CD4-positive, alpha-beta T cell treated with Interleukin-10 for 1 hour (primary cell): Measurements from ENCODE around the gene GNAL.
"Not testable (repeated sequence)": the region's sequence is repeated elsewhere in the genome, so short reads cannot be mapped to it uniquely, and the experiment has no call there.

Experiments
- DNase-seq: peaks from one replicate; pipeline ENCODE4 v3.0.0-alpha.2; 2020

Gene GNAL

DNA sequence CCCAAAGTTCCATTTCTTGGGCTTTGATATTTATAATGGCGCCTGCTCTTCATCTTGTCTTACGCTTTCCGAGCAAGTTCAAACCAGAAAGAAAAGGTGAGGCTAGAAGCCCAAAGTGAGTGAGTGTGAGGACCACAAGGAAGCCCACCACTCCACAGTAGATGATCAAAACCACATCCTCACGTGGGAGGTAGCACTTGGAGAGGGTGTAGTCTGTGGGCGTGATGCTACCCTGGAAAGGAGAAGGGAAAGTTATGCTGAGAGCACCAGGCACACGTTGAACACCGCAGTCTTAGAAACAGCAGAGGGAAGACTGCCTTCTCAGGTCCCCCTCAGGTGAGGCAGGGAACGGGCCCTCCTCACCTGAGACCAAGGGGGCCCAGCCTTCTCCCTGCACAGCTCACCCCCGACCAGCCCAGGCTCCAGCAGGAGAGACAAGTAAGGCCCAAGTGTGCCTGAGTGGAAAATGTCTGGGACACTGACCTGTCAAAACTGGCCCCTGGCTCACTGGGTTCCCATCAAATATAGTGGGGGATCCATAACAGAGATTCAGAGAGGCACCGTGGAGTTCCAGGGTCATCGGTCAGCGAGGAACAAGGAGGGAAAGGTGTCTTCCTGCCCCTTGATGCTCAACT is 195.4 kb downstream of the GNAL start:
- DNase-seq = no peak

DNA sequence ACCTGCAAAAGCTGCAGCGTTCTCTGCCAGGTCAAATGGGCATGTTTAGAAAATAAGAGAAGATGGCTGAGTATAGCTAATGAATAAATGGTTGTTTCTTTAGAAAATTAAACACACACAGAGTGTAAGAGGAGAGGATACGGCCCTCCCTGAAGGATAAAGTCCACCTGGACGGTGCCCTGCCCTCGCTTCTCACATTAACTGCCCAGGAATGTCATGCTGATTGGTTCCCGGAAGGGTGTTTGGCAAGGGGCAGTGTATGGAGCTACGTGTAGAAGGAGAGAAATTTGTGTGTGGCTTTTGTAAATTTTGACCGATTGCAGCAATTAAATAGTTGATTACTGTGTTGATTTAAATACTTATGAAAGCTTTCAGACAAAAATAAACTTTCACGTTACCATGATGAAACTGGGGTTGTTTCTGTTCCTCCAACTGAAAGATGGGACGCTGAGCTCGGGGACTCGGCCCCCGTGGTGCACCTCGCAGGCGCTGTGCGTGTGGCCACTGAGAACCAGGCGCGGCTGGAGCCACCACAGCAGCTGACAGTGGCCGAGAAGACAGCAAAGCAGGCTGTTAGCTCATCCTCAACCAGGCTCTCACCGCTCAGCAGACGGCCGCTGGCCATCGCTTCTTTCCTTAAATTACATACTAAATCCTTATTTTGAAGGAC is 196.3 kb downstream of the GNAL start:
- no peak for DNase-seq

DNA sequence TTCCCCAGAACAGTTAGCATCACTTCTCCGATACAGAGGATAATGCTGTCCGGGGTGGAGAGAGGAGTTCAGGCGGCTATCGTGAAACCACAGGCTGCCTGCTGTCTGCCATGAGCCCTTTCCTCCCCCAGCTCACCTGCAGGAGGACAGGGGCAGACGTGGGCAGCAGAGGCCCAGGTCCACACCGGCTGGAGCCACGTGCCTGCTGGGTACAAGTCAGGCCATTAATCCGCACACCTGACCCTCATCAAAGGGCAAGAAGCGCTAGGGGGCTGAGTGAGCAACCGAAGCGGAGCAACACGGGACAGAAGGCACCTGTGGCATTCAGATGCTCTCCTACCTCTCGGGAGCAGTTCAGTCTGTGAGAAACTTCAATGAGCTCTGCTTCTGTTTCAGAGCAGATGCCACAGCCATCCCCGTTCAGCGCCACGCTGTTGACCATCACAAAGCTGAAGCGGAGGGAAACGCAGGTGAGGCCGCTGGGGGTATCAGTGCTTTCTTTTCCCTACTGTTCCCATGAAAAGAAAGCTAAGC is 197.6 kb downstream of the GNAL start:
- DNase-seq = no peak

DNA sequence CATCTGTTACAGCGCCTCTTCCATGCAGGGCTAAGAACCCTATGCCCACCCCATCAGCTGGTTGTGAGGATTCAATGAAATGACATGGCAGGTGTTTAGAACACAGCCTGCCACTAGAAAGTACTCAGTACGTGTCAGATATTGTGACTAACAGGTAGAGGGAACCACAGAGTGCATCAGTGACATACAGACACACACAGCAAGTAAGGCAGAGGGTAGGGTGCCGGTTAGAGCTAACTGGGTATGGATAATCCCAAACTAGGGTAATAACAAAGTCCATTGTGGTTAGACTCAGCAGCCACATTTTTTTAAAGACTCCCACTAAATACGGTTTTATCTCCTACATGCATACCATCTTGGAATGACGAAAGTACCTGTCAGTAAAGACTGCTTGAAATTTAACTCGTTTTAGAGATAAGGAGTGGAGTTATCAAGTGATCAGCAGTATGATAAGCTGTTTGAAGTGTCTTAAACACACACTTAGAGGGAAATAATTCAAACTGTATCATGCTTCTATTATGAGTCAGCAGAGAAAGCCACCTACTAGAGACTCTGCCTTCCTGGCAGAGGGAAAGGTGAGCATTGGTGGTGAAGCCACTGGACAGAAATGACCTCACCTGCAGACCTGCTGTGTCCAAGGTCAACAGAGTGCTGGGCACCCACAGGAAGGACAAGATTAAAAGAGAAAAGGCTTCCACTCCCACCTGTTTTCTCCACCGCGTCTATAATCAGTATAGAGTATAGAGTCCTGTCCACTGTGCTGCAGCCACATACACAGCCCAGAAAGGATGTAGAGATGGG is 198.5 kb downstream of the GNAL start:
- DNase-seq = no peak

DNA sequence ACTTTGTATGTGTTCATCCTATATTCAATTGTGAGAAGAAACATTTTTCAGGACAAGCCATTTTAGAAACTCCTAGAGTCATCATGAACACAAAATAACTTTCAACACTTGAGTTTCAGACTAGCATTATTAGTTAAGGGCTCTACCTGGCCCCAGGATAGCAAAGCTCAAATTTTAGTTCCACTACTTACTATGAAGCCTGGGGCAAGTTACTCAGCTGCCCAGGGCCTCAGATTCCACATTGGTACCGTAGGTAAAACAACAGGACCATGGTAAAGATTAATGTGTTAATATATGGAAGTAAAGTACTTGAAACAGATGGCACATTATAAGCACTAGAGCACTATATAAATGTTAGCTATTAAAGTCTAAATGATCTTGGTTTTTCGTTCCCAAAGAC is 199.7 kb downstream of the GNAL start:
- no peak for DNase-seq

DNA sequence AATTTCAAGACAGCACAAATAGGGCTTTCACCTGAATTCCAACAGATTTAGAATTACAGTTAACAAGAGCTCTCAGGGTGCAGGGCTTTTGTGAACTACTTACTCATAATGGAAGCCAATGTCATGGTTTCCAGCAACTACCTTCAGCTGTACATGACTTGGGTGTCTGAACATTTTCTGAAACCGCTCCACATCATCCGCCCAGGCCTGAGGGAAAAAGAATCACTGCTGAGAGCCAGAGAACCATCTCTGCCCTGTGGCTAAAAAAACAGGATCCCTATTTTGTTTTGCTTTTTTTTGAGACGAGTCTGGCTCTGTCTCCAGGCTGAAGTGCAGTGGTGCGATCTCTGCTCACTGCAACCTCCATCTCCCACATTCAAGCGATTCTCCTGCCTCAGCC is 200.2 kb downstream of the GNAL start:
- DNase-seq = no peak

DNA sequence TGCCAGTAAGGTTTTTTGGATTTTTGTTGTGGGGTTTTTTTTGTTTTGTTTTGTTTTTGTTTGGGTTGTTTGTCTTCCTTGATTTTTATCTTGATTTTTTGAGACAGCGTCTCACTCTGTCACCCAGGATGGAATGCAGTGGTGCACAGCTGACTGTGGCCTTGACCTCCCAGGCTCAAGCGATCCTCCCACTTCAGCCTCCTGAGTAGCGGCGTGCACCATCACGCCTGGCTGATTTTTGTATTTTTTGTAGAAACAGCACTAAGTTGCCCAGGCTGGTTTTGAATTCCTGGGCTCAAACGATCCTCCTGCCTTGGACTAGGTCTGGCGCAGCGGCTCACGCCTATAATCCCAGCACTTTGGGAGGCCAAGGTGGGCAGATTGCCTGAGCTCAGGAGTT is 202.7 kb downstream of the GNAL start:
- DNase-seq = no peak

DNA sequence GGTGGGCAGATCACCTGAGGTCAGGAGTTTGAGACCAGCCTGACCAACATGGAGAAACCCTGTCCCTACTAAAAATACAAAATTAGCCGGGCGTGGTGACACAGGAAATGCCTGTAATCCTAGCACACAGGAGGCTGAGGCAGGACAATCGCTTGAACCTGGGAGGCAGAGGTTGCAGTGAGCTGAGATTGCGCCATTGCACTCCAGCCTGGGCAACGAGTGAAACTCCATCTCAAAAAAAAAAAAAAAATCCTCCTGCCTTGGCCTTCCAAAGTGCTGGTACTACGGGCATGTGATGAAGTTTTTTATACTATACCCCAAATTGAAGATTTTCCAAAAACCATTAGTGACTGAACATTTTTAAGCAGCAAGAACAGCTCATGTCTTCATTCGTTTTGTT is 203.4 kb downstream of the GNAL start:
- DNase-seq = not testable (repeated sequence)

DNA sequence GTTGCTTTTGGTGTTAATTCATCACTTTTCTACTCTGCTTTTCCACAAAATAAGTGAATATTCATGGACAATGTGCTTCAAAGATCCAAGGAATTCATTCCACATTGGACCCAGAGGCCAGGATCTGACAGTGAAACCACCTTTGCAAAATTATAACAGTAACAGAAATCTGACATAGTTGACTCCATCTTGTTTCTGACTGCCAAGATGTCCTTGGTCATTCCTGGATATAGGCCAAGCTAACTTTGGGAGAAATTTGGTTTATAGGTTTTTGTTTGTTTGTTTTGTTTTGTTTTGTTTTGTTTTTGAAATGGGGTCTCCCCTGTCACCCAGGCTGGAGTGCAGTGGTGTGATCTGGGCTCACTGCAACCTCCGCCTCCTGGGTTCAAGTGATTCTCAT is 208.7 kb downstream of the GNAL start:
- no peak for DNase-seq

DNA sequence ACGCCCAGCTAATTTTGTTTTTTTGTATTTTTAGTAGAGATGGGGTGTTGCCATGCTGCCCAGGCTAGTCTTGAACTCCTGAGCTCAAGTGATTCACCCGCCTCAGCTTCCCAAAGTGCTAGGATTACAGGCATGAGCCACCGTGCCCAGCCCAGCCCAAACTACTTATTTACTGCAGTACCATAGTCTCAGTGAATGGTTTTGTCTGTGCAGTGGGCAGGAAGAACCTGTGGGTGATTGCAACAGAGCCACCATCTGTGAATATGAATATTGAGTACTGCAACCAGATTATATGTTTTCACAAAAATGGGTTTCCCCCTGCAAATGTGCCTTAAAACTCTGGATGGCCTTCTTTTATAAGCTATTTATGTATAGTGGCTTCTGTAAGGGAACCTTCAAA is 210.0 kb downstream of the GNAL start:
- DNase-seq = no peak

DNA sequence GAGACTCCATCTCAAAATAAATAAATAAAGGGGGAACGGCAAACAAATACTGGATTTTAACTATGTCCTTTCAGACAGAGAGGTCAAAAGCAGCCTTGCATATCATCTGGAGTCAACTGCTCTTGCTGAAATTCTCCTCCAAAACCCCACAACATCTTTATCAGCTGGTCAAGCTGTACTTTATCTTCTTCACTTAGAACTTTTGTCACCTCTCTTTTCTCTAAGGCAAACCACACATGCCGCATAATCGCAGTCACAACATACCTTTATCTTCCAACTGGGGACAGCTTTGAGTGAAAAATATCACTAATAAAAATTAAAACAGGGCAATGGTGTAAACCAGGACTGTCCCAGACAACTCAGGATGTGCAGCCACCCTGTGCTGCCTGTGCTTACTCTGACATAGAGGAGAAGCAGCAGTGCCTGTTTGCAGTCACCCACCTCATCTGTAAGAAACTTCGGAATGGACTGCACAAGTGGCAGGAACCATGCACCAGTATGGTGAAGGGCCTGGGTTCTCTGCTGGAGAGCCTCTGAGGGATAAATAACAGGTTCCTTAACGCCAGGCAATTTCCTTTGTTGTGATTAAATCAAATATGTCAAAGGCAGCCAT is 212.9 kb downstream of the GNAL start:
- DNase-seq = no peak

DNA sequence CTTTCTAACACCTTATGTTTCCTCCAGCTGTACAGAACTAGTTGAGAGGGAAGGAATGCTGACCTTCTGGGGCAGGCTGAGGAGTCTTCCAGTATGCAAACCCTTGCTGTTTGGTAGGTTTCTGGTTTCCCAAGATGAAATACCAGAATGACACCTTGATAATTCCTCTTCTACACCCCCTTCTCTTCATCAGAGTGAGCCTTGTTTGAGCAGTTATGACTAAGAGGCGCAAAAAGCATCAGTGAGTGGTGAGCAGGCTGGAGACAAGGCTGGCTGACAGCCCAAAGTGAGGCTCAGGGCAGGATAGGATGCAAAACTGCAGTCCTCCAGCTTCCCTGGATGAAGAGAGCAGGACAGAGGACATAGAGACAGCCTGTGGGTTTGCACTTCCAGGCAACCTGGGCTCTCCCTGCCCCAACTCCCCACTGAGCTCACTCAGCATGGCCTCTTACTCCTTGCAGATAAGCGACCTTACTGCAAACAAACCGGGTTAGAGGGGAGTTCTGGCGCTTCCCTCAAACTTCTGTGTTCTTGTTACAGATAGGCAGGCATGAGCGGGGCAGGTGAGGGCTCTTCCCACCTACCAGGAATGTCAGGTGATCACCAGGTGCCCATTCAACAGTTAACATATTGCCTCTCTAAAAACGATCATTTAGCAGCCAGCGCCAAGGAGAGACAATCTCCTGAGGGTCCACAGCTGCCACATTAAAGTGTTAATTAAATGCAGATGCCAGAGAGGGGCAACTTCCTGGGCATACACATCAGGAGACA is 213.6 kb downstream of the GNAL start:
- no peak for DNase-seq

DNA sequence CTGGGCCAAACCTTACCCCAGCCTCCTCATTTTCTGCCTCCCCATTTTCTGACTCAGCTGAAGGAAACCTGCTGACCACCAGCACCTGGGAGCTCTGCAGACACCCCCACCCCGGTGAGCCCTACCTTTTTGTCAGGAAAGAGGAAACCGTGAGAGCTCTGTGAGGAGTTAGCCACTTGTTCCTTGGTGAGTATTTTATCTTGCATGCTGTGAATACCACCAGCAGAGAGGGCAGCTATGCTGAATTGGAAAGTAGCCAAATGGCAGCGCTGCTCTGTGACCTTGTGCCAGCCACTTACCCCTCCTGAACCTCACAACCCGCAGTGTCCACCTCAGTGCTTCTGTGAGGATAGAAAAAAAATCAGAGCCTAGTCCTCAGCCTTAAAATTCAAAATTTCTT is 216.5 kb downstream of the GNAL start:
- no peak for DNase-seq

DNA sequence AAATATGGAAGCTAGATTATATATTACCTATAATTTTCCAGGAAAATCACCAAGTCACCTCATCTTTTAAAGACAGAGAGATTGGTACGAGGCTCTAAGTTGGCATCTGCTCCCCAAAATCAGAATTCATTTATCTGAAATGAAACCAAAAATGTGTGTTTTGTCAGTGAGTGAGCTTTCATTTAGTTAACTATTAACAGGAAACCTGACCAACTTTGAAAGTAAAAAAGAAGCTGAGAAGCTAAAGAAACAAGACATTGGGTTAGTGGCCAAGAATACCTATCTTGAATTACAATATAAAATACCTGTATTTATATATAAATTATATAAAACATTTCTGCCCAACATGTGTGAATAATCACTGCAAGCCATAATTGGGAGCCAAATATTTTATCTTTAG is 217.1 kb downstream of the GNAL start:
- no peak for DNase-seq

DNA sequence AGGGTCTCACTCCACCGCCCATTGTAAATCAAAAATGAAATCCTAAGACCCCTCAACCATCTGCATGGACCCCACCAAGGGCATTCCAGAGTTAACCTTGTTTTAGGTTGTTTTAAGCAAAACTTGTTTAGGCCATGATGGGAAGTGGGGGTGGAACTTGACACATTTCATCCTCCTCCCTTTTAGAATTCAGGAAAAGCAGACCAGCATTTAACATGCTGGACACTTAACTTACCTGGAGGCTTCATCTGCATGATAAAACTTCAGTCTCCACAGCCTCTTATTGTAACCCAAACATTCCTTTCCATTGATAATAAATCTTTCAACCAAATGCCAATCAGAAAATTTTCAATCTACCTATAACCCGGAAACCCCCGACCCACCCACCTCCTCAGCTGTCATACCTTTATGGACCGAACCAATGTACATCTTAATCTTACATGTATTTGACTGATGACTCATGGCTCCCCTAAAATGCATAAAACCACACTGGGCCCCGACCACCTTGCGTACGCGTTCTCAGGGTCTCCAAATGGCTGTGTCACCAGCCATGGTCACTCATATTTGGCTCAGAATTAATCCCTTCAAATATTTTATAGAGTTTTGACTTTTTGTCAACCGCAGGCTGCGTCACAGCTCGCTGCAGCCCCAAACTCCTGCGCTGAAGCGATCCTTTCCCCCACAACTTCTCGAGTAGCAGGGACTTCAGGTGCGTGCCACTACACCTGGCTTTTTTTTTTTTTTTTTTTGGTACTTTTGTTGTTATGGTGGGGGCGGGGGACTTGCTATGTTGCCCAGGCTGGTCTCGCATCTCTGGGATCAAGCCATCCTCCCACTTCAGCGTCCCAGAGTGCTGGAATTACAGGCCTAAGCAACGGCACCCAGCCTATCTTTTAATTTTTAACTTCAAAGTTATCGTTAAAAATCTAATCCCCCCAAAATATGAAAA is 218.1 kb downstream of the GNAL start:
- no peak for DNase-seq

DNA sequence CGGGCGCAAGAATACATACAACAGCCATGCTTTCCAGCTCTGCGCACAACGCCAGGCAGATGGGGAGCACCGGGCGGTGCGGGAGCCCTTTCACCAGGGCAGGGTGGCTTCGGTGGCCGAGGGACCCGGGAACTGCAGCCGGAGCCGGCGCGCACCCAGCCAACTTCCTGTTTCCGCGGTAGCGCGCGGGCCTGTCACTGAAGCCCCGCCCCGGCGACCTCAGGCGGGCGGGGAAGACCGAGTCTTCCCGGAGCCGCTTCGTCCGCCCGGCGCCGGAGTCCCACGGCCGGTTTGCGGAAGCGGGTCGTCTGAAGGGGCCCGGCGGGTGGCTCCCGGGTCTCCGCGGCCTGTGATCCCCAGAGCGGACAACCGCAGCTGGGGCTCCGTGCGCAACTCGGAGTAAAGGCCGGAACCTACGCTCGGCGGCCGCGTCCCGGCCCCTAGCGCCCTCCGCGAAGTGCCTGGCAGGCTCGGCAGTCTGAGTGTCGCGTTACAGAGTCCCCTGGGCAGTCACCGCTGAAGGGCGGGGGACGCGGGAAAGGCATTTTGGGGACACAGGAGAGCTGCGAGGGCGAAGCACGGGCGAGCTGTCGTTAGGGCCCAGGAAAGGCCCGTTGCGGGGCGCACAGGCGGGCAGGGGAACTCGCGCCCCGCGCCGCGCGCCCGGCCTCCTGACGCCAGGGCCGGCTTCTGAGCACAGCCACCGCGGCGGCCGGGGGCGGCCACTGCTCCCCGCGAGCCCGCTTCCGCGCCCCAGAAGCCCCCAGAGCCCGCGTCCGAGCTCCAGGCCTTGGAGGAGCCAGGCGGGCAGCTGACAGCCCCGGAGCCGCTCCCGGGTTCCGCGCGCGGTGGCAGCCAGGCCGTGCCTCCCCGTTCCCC is 219.4 kb downstream of the GNAL start, which contains the start of gene MPPE1:
Gene MPPE1 (minus strand): TSS at position 136 of the 879 bp plus-strand sequence. CDS start 11,053 bp downstream, outside the sequence.
- DNase-seq = peak; percentile 86

DNA sequence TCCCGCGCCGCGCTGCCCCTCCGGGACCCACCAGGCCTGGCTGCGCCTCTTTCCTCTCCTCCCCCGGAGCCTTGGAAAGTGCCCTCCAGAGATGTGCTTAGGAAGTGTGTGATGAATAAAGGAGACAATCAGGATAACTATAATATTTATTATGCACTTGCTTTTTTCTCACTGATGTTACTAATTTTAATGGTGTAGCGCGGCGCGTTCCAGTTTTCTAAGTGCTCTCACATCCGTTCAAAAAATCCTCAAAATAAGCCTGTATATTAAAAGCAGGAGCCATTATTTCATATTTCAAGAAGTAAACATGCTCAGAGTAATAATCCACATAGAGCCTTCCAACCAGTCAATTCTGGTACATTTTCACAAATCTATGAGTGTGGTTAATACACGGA is 220.0 kb downstream of the GNAL start:
- DNase-seq = no peak

DNA sequence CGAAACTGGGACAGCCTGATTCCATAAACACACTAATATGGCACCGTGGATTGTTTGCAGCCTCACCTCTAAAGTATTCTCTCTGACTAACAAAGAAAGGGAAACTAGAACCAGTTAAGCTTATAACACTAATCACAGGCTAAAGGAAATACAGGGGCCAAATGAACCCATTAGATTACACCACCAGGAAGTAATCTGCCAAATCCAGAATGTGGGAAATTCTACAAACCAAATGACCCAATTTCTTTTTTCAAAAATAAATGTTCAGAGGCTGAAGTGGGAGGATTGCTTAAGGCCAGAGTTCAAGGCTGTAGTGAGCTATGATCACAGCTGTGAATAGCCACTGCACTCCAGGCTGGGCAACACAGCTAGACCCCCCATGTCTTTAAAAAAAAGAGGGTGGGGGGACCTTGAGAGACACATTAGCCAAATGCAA is 220.5 kb downstream of the GNAL start:
- DNase-seq = peak; percentile 2

DNA sequence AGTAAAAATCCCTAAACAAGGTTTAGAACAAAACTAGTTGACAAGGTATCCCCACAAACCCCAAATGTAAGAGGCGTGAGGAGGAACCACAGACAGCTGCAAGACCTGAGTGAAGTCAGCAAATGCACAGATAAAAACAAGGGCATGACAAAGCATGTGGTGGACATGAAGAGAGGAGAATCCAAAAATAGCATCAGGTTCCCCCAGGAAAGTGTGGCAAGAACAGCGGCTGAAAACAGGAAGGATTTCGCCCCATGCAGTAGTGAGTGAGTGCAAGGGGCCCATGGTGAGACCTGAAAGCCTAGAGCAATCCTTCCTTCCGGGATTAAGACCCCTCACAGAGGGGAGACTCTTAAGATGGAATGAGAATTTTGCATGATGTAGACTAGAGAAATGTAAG is 227.8 kb downstream of the GNAL start:
- not testable (repeated sequence) for DNase-seq

DNA sequence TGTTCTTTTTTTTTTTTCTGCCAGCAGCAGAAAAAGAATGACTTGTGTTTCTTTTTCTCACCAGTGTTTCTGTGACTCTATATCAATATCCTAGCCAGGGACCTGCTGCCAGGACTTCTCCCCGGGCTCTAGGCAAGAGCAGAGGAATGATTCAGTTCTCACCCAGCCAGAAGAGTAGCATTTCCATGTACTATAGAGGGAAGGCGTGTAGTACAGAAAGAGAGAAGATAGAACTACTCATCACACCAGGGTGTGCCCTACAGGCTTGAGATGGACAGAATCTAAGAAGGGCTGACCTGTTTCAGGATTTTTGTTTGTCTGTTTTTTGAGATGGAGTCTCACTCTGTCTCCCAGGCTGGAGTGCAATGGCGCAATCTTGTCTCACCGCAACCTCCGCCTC is 230.5 kb downstream of the GNAL start:
- DNase-seq = not testable (repeated sequence)
